Activated CD8-positive, alpha-beta T cell treated with anti-CD3 and anti-CD28 coated beads for 36 hours (primary cell): ENCODE results near the gene C8A. TPM values are rescaled to one million over a fixed set of nuclear protein-coding genes. Genes with fewer than 3 reads are reported as not detected.

Experiments
- ATAC-seq: fragments of 200-7000 bp; cut with Tn5 transposase; one replicate; pipeline ENCODE4 v1.10.0; 2021; ENCODE audit warnings: mild to moderate bottlenecking, moderate library complexity
- CTCF ChIA-PET: fragments of 350-600 bp; sonication (Branson Sonifier 250); formaldehyde crosslinking; loops from one replicate; lab custom pipeline; 2021; ENCODE audit warnings: antibody characterized with exemption; lab: Charles Lee
- POLR2A ChIA-PET: fragments of 350-600 bp; sonication (Branson Sonifier 250); formaldehyde crosslinking; loops from one replicate; lab custom pipeline; 2021; ENCODE audit warnings: antibody characterized with exemption; lab: Charles Lee
- DNase-seq: peaks from one replicate; pipeline ENCODE4 v3.0.0-alpha.2; 2020
- H3K27ac Mint-ChIP-seq: one replicate; pipeline ENCODE4 v1.8.0; 2021; ENCODE audit warnings: mild to moderate bottlenecking, mixed read lengths
- H3K27me3 Mint-ChIP-seq: one replicate; pipeline ENCODE4 v1.8.0; 2021; ENCODE audit warnings: mixed read lengths
- H3K36me3 Mint-ChIP-seq: one replicate; pipeline ENCODE4 v1.8.0; 2021; ENCODE audit warnings: low read depth, mixed read lengths
- H3K4me1 Mint-ChIP-seq: one replicate; pipeline ENCODE4 v1.8.0; 2021; ENCODE audit warnings: low read depth, mixed read lengths
- H3K4me3 Mint-ChIP-seq: one replicate; pipeline ENCODE4 v1.8.0; 2021; ENCODE audit warnings: mild to moderate bottlenecking, moderate library complexity, mixed read lengths
- H3K9me3 Mint-ChIP-seq: one replicate; pipeline ENCODE4 v1.8.0; 2021; ENCODE audit warnings: mixed read lengths
- CTCF ChIP-seq: fragments of 200-600 bp; IDR thresholded peaks from one replicate; pipeline ENCODE4 v1.8.0; 2022; ENCODE audit warnings: antibody characterized with exemption, mild to moderate bottlenecking
- intact Hi-C: fragments of 100-400 bp; cut with micrococcal nuclease; formaldehyde crosslinking; loops from one replicate; pipeline ENCODE4 v1.10.0; 2022
- total RNA-seq, 2 experiments: library from RNA; stranded (reverse); gene quantifications; one replicate each; pipeline ENCODE4 v1.2.3, GENCODE V29; 2021

The C8A gene
- total RNA-seq, 2 experiments from 2014 or later, result not detected

- TF ChIP-seq CTCF, result no peak
- Mint-ChIP-seq H3K27me3 (peaks cover 10% of the 10 kb centered on the region), H3K36me3 (no peaks in the 10 kb centered on the region), H3K9me3 (no peaks in the 10 kb centered on the region), H3K4me3 (no peak overlapping the region), H3K27ac (no peak overlapping the region), H3K4me1 (no peaks in the 10 kb centered on the region)
- intact Hi-C loops, result no loop called here
- DNase-seq (no peak), ATAC-seq (no peak)
- CTCF ChIA-PET, result no interaction called here
- POLR2A ChIA-PET, result no interaction called here
These were observed 35.6 kb downstream of the C8A start for GRCh38 chr1:56890229-56890628.

GRCh38 chr1:56894014-56894413, 39.4 kb downstream of the C8A start:
- ATAC-seq, result no peak
- Mint-ChIP-seq H3K27me3 (peaks cover 6% of the 10 kb centered on the region), H3K4me1 (no peaks in the 10 kb centered on the region), H3K36me3 (no peaks in the 10 kb centered on the region), H3K4me3 (no peak overlapping the region), H3K9me3 (no peaks in the 10 kb centered on the region), H3K27ac (no peak overlapping the region)
- intact Hi-C loops, result no loop called here
- POLR2A ChIA-PET, result no interaction called here
- no peak for DNase-seq
- CTCF ChIA-PET, result no interaction called here
- no peak for TF ChIP-seq CTCF

- intact Hi-C loops, result no loop called here
- no peak for DNase-seq
- no peaks in the 10 kb centered on the region for H3K4me1 Mint-ChIP-seq
- no peak overlapping the region for H3K27ac Mint-ChIP-seq
- ChIA-PET POLR2A (no interaction called here), CTCF (no interaction called here)
- H3K36me3 Mint-ChIP-seq, result no peaks in the 10 kb centered on the region
- H3K27me3 Mint-ChIP-seq, result peaks cover 8% of the 10 kb centered on the region
- no peak overlapping the region for H3K4me3 Mint-ChIP-seq
- ATAC-seq, result no peak
- no peaks in the 10 kb centered on the region for H3K9me3 Mint-ChIP-seq
- TF ChIP-seq CTCF, result no peak
These were observed 42.8 kb downstream of the C8A start for GRCh38 chr1:56897150-56898004.

- Mint-ChIP-seq H3K36me3 (no peaks in the 10 kb centered on the region), H3K4me3 (no peak overlapping the region), H3K27me3 (peaks cover 8% of the 10 kb centered on the region), H3K27ac (no peak overlapping the region), H3K9me3 (no peaks in the 10 kb centered on the region), H3K4me1 (no peaks in the 10 kb centered on the region)
- DNase-seq (no peak), ATAC-seq (no peak)
- ChIA-PET CTCF (no interaction called here), POLR2A (no interaction called here)
- intact Hi-C loops, result no loop called here
- TF ChIP-seq CTCF, result no peak
These were observed 43.4 kb downstream of the C8A start for GRCh38 chr1:56898005-56898373.

GRCh38 chr1:56898879-56899278, 44.3 kb downstream of the C8A start:
- H3K27me3 Mint-ChIP-seq, result peaks cover 10% of the 10 kb centered on the region
- CTCF ChIA-PET, result interaction anchor here (1.0 kb wide), 1 partner anchor 78 kb away, joined by 3 read pairs; no protein-coding TSS in a partner anchor
- H3K4me3 Mint-ChIP-seq, result no peak overlapping the region
- intact Hi-C loops, result no loop called here
- TF ChIP-seq CTCF, result no peak
- no peak overlapping the region for H3K27ac Mint-ChIP-seq
- POLR2A ChIA-PET, result no interaction called here
- no peak for ATAC-seq
- H3K4me1 Mint-ChIP-seq, result no peaks in the 10 kb centered on the region
- no peaks in the 10 kb centered on the region for H3K9me3 Mint-ChIP-seq
- DNase-seq, result no peak
- no peaks in the 10 kb centered on the region for H3K36me3 Mint-ChIP-seq
